GM23248 (cell line): ENCODE results near the gene GSG1L. TPM values are rescaled to one million over a fixed set of nuclear protein-coding genes. Genes with fewer than 3 reads are reported as not detected.

Source experiments
- DNase-seq: peaks from one replicate; pipeline ENCODE4 v3.0.0-alpha.2; 2015
- H2AFZ ChIP-seq: fragments of 200-600 bp; sonication (generic); 2 replicates; pipeline ENCODE4 v1.6.1; 2016; ENCODE audit warnings: antibody characterized with exemption
- H3F3A ChIP-seq: fragments of 200-600 bp; sonication (generic); 2 replicates; pipeline ENCODE4 v1.6.1; 2016; ENCODE audit warnings: mild to moderate bottlenecking, antibody characterized with exemption, mixed run types; ENCODE audit not compliant: insufficient read depth
- H3K27ac ChIP-seq: fragments of 200-600 bp; sonication (generic); 2 replicates; pipeline ENCODE4 v1.5.1; 2016; ENCODE audit warnings: mild to moderate bottlenecking
- H3K27me3 ChIP-seq: fragments of 200-600 bp; sonication (generic); replicated peaks from 2 replicates; pipeline ENCODE4 v1.6.1; 2016; ENCODE audit warnings: mild to moderate bottlenecking; ENCODE audit not compliant: insufficient read depth
- H3K36me3 ChIP-seq: fragments of 200-600 bp; sonication (generic); 2 replicates; pipeline ENCODE4 v1.6.1; 2016; ENCODE audit warnings: low read depth, mild to moderate bottlenecking
- H3K4me1 ChIP-seq: fragments of 200-600 bp; sonication (generic); 2 replicates; pipeline ENCODE4 v1.6.1; 2016; ENCODE audit warnings: mild to moderate bottlenecking; ENCODE audit not compliant: insufficient read depth
- H3K4me2 ChIP-seq: fragments of 200-600 bp; sonication (generic); one replicate; pipeline ENCODE4 v1.6.1; 2016; ENCODE audit warnings: mild to moderate bottlenecking; ENCODE audit not compliant: unreplicated experiment
- H3K4me3 ChIP-seq: fragments of 200-600 bp; sonication (generic); 2 replicates; pipeline ENCODE4 v1.5.1; 2016; ENCODE audit warnings: mild to moderate bottlenecking
- H3K79me2 ChIP-seq: fragments of 200-600 bp; sonication (generic); 2 replicates; pipeline ENCODE4 v1.6.1; 2016; ENCODE audit warnings: mild to moderate bottlenecking; ENCODE audit not compliant: insufficient read depth
- H3K9ac ChIP-seq: fragments of 200-600 bp; sonication (generic); 2 replicates; pipeline ENCODE4 v1.6.1; 2016; ENCODE audit warnings: mild to moderate bottlenecking
- H3K9me2 ChIP-seq: fragments of 200-600 bp; sonication (generic); 2 replicates; pipeline ENCODE4 v1.6.1; 2016; ENCODE audit warnings: mixed run types, mild to moderate bottlenecking, moderate library complexity; ENCODE audit not compliant: insufficient read depth
- H3K9me3 ChIP-seq: fragments of 200-600 bp; sonication (generic); one replicate; pipeline ENCODE4 v1.6.1; 2017; ENCODE audit warnings: low read depth
- H4K20me1 ChIP-seq: fragments of 200-600 bp; sonication (generic); 2 replicates; pipeline ENCODE4 v1.6.0; 2016; ENCODE audit not compliant: insufficient read depth
- EZH2 ChIP-seq: fragments of 200-600 bp; sonication (generic); IDR thresholded peaks from 2 replicates; pipeline ENCODE4 v1.6.1; 2018; ENCODE audit warnings: antibody characterized with exemption, mild to moderate bottlenecking; ENCODE audit not compliant: insufficient read depth, poor library complexity, severe bottlenecking
- EZH2phosphoT487 ChIP-seq: fragments of 200-600 bp; sonication (generic); IDR thresholded peaks from 2 replicates; pipeline ENCODE4 v1.6.1; 2018; ENCODE audit warnings: antibody characterized with exemption, moderate library complexity, mild to moderate bottlenecking, low read depth; ENCODE audit not compliant: insufficient read depth
- WGBS, 2 experiments: methylation state at CpG; one replicate each; pipeline ENCODE4 v1.1.6; 2015 to 2017; ENCODE audit warnings: low lambda C conversion rate in 2 of 2, low coverage in 1 of 2; ENCODE audit errors: missing lambda C conversion rate in 2 of 2; 5-methylcytosine and 5-hydroxymethylcytosine counted together
- in situ Hi-C: fragments of 300-500 bp; cut with MboI; formaldehyde crosslinking; loops from 2 replicates; pipeline ENCODE4 v1.15.0; 2020
- polyA plus RNA-seq: library from polyadenylated mRNA; unstranded; fragments of >200 nt; fragmentation: Nextera tagmentation; extraction: Ambion mirVana; gene quantifications from 2 replicates; pipeline ENCODE4 v1.2.1, GENCODE V29; 2016
- total RNA-seq: library from RNA; depleted of rRNA; stranded (reverse); fragments of >200 nt; shearing (Covaris generic); gene quantifications from 2 replicates; pipeline ENCODE4 v1.2.3, GENCODE V29; 2014

The GSG1L gene
- total and polyA plus RNA-seq, 2 experiments from 2014 or later = not detected

- H3K9me3 ChIP-seq = no peaks in the 10 kb centered on the region
- no peak for DNase-seq
- no peaks in the 10 kb centered on the region for H3K27me3 ChIP-seq
- in situ Hi-C loops = loop anchor here (25.0 kb wide), 1 partner anchor 270 kb away; the partner anchor contains the start of gene GSG1L
- H3K27ac ChIP-seq = no peak overlapping the region
- no peak overlapping the region for H3K9ac ChIP-seq
- no peaks in the 10 kb centered on the region for H4K20me1 ChIP-seq
- H3K4me2 ChIP-seq = no peak overlapping the region
- H3K4me1 ChIP-seq = no peaks in the 10 kb centered on the region
- H3F3A ChIP-seq = no peaks in the 10 kb centered on the region
- H2AFZ ChIP-seq = no peak overlapping the region
- TF ChIP-seq EZH2 = no peak
- no peak for TF ChIP-seq EZH2phosphoT487
- H3K4me3 ChIP-seq = no peak overlapping the region
- WGBS, 2 experiments = 40 to 41% methylated on average over 7 of the region's 7 CpGs
- no peaks in the 10 kb centered on the region for H3K79me2 ChIP-seq
- no peaks in the 10 kb centered on the region for H3K36me3 ChIP-seq
- no peaks in the 10 kb centered on the region for H3K9me2 ChIP-seq
Measured at GRCh38 chr16:27792486-27793248, 270.8 kb downstream of the GSG1L start.

- no peaks in the 10 kb centered on the region for H3K79me2 ChIP-seq
- TF ChIP-seq EZH2 (no peak), EZH2phosphoT487 (no peak)
- no peaks in the 10 kb centered on the region for H3K36me3 ChIP-seq
- H3F3A ChIP-seq = no peaks in the 10 kb centered on the region
- no peak overlapping the region for H3K27ac ChIP-seq
- H2AFZ ChIP-seq = no peak overlapping the region
- no peak overlapping the region for H3K4me3 ChIP-seq
- no peak overlapping the region for H3K4me2 ChIP-seq
- in situ Hi-C loops = loop anchor here (25.0 kb wide), 1 partner anchor 271 kb away; the partner anchor contains the start of gene GSG1L
- H3K4me1 ChIP-seq = no peaks in the 10 kb centered on the region
- H4K20me1 ChIP-seq = no peaks in the 10 kb centered on the region
- 57 to 65% methylated on average over 6 of the region's 6 CpGs for WGBS, 2 experiments
- no peaks in the 10 kb centered on the region for H3K9me3 ChIP-seq
- DNase-seq = no peak
- H3K9ac ChIP-seq = no peak overlapping the region
- H3K27me3 ChIP-seq = no peaks in the 10 kb centered on the region
- no peaks in the 10 kb centered on the region for H3K9me2 ChIP-seq
Measured at GRCh38 chr16:27791404-27791719, 272.2 kb downstream of the GSG1L start.

DNA sequence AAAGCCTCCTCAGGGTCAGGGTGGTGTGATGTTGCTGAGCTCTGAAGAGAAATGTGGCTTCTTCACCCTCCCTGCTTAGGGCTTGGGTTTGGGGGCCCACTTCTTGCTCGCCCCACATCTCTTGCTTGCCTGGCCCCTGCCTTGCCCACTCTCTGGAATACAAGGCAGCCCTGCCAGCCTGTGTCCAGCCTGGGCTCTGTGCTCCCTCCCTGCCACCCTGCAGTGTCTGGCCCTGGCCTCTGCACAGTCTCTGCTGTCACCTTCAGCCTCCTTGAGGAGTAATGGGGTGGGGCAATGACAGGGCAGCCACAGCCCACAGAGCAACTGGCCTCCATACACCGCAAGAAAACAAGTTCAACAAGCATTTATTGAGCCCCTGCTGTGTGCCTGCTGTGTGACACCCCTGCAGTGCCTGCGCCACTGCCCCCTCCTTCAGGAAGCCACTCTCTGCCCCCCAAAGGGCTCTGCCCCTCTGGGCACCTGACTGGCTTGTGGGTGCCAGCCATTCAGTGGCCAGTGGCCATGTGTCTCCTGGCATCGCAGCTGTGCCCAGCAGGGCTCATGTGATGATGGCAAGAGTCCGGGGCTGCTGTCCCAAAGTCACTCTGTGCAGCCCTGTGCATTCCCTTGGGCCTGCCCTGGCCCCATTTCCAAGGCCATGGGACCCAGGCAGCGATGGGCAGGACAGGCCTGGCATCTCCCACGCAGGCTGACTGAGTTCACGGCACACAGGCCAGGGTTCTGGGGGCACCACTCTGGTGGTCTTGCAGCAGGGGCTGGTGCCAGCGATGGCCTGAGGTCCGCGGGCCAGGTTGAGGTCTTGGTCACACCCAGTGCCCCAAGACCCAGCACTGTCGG is 272.7 kb downstream of the GSG1L start:
- no peaks in the 10 kb centered on the region for H3K4me1 ChIP-seq
- WGBS, 2 experiments = 50 to 62% methylated on average over 6 to 12 of the region's 12 CpGs
- H4K20me1 ChIP-seq = no peaks in the 10 kb centered on the region
- TF ChIP-seq EZH2 = no peak
- TF ChIP-seq EZH2phosphoT487 = no peak
- no peaks in the 10 kb centered on the region for H3K36me3 ChIP-seq
- H3K4me3 ChIP-seq = no peak overlapping the region
- no peaks in the 10 kb centered on the region for H3F3A ChIP-seq
- no peaks in the 10 kb centered on the region for H3K9me2 ChIP-seq
- H2AFZ ChIP-seq = no peak overlapping the region
- H3K27me3 ChIP-seq = no peaks in the 10 kb centered on the region
- no peaks in the 10 kb centered on the region for H3K9me3 ChIP-seq
- H3K79me2 ChIP-seq = no peaks in the 10 kb centered on the region
- H3K4me2 ChIP-seq = no peak overlapping the region
- H3K27ac ChIP-seq = no peak overlapping the region
- in situ Hi-C loops = loop anchor here (25.0 kb wide), 1 partner anchor 272 kb away; the partner anchor contains the start of gene GSG1L
- H3K9ac ChIP-seq = no peak overlapping the region
- no peak for DNase-seq

DNA sequence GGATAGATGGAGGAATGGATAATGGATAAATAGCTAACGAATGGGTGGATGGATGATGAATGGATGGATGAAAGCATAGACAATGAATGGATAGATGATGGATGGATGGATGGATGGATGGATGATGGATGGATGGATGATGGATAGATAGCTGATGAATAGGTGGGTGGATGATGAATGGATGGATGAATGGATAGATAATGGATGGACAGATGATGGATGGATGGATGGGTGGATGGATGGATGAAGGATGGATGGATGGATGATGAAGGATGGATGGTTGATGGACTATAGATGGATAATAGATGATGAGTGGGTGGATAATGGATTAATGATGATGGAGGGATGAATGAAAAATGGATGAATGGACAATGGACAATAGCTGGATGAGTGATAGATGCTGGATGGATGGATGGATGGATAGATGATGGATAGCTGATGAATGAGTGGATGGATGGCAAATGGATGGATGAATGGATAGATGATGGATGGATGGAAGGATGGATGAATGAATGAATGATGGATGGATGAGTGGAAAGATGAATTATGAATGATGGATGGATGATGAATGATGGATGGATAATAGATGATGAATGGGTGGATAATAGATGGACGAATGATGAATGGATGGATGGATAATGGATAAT is 273.8 kb downstream of the GSG1L start:
- Histone ChIP-seq H3K4me3 (no peak overlapping the region), H3F3A (no peaks in the 10 kb centered on the region), H2AFZ (no peak overlapping the region), H3K9me2 (no peaks in the 10 kb centered on the region), H3K4me1 (no peaks in the 10 kb centered on the region), H3K36me3 (no peaks in the 10 kb centered on the region), H3K9me3 (no peaks in the 10 kb centered on the region), H3K27me3 (no peaks in the 10 kb centered on the region), H3K9ac (no peak overlapping the region), H3K79me2 (no peaks in the 10 kb centered on the region), H4K20me1 (no peaks in the 10 kb centered on the region), H3K27ac (no peak overlapping the region), H3K4me2 (no peak overlapping the region)
- 48 to 56% methylated on average over 2 of the region's 2 CpGs for WGBS, 2 experiments
- TF ChIP-seq EZH2 (no peak), EZH2phosphoT487 (no peak)
- in situ Hi-C loops = loop anchor here (25.0 kb wide), 1 partner anchor 273 kb away; the partner anchor contains the start of gene GSG1L
- DNase-seq = no peak
